ENCODE measurements around the gene CAPN9.

The CAPN9 gene

GRCh38 chr1:230752407-230752806 lies 5.2 kb downstream of the CAPN9 start:
- H3K9me3 ChIP-seq (ENCODE audit: low read length): no peaks in the 10 kb centered on the region
- H3K27me3 ChIP-seq (ENCODE audit: control insufficient read depth in 1 of 2, insufficient read depth in 2 of 2, low read length in 2 of 2): no peaks in the 10 kb centered on the region
- no peak overlapping the region for H3K27ac ChIP-seq (ENCODE audit: low read depth, low read length)
- H3K4me1 ChIP-seq (ENCODE audit: insufficient read depth, low read length): no peaks in the 10 kb centered on the region
- H3K36me3 ChIP-seq (ENCODE audit: insufficient read depth, low read length): no peaks in the 10 kb centered on the region
- no peak overlapping the region for H3K4me3 ChIP-seq (ENCODE audit: low read depth in 1 of 2, low read length in 2 of 2)
- H3K9ac ChIP-seq (ENCODE audit: low read length): no peak overlapping the region

GRCh38 chr1:230753191-230753585 lies 6.0 kb downstream of the CAPN9 start:
- Histone ChIP-seq H3K9ac (ENCODE audit: low read length) (no peak overlapping the region), H3K4me3 (ENCODE audit: low read depth in 1 of 2, low read length in 2 of 2) (no peak overlapping the region), H3K9me3 (ENCODE audit: low read length) (no peaks in the 10 kb centered on the region), H3K27me3 (ENCODE audit: control insufficient read depth in 1 of 2, insufficient read depth in 2 of 2, low read length in 2 of 2) (no peaks in the 10 kb centered on the region), H3K36me3 (ENCODE audit: insufficient read depth, low read length) (no peaks in the 10 kb centered on the region), H3K27ac (ENCODE audit: low read depth, low read length) (no peak overlapping the region), H3K4me1 (ENCODE audit: insufficient read depth, low read length) (no peaks in the 10 kb centered on the region)

- H3K4me1 ChIP-seq (ENCODE audit: insufficient read depth, low read length): no peaks in the 10 kb centered on the region
- H3K4me3 ChIP-seq (ENCODE audit: low read depth in 1 of 2, low read length in 2 of 2): peak overlapping the region in 1 of 2 donors; percentile 4
- H3K9ac ChIP-seq (ENCODE audit: low read length): no peak overlapping the region
These were observed 6.5 kb downstream of the CAPN9 start for GRCh38 chr1:230753586-230754251.

GRCh38 chr1:230754796-230755195 lies 7.6 kb downstream of the CAPN9 start:
- no peak overlapping the region for H3K9ac ChIP-seq (ENCODE audit: low read length)
- H3K27me3 ChIP-seq (ENCODE audit: control insufficient read depth in 1 of 2, insufficient read depth in 2 of 2, low read length in 2 of 2): no peaks in the 10 kb centered on the region
- no peak overlapping the region for H3K27ac ChIP-seq (ENCODE audit: low read depth, low read length)
- no peak overlapping the region for H3K4me3 ChIP-seq (ENCODE audit: low read depth in 1 of 2, low read length in 2 of 2)
- H3K4me1 ChIP-seq (ENCODE audit: insufficient read depth, low read length): no peaks in the 10 kb centered on the region
- H3K36me3 ChIP-seq (ENCODE audit: insufficient read depth, low read length): no peaks in the 10 kb centered on the region
- no peaks in the 10 kb centered on the region for H3K9me3 ChIP-seq (ENCODE audit: low read length)

More at GRCh38 chr1:230753586-230754251, 6.5 kb downstream of the CAPN9 start:
- Histone ChIP-seq H3K36me3 (ENCODE audit: insufficient read depth, low read length) (no peaks in the 10 kb centered on the region), H3K27me3 (ENCODE audit: control insufficient read depth in 1 of 2, insufficient read depth in 2 of 2, low read length in 2 of 2) (no peaks in the 10 kb centered on the region), H3K9me3 (ENCODE audit: low read length) (no peaks in the 10 kb centered on the region), H3K27ac (ENCODE audit: low read depth, low read length) (no peak overlapping the region)

- no peaks in the 10 kb centered on the region for H3K27me3 ChIP-seq (ENCODE audit: control insufficient read depth in 1 of 2, insufficient read depth in 2 of 2, low read length in 2 of 2)
- H3K9me3 ChIP-seq (ENCODE audit: low read length): no peaks in the 10 kb centered on the region
- no peaks in the 10 kb centered on the region for H3K36me3 ChIP-seq (ENCODE audit: insufficient read depth, low read length)
- no peak overlapping the region for H3K27ac ChIP-seq (ENCODE audit: low read depth, low read length)
- H3K4me3 ChIP-seq (ENCODE audit: low read depth in 1 of 2, low read length in 2 of 2): no peak overlapping the region
- no peaks in the 10 kb centered on the region for H3K4me1 ChIP-seq (ENCODE audit: insufficient read depth, low read length)
- H3K9ac ChIP-seq (ENCODE audit: low read length): no peak overlapping the region
These were observed 10.9 kb downstream of the CAPN9 start for GRCh38 chr1:230757856-230758708.

- H3K9ac ChIP-seq (ENCODE audit: low read length): no peak overlapping the region
- H3K9me3 ChIP-seq (ENCODE audit: low read length): no peaks in the 10 kb centered on the region
- H3K4me1 ChIP-seq (ENCODE audit: insufficient read depth, low read length): no peaks in the 10 kb centered on the region
- H3K36me3 ChIP-seq (ENCODE audit: insufficient read depth, low read length): no peaks in the 10 kb centered on the region
- no peak overlapping the region for H3K27ac ChIP-seq (ENCODE audit: low read depth, low read length)
- no peaks in the 10 kb centered on the region for H3K27me3 ChIP-seq (ENCODE audit: control insufficient read depth in 1 of 2, insufficient read depth in 2 of 2, low read length in 2 of 2)
- no peak overlapping the region for H3K4me3 ChIP-seq (ENCODE audit: low read depth in 1 of 2, low read length in 2 of 2)
These were observed 11.7 kb downstream of the CAPN9 start for GRCh38 chr1:230758709-230759368.

GRCh38 chr1:230759369-230760065 lies 12.3 kb downstream of the CAPN9 start:
- no peaks in the 10 kb centered on the region for H3K9me3 ChIP-seq (ENCODE audit: low read length)
- H3K4me3 ChIP-seq (ENCODE audit: low read depth in 1 of 2, low read length in 2 of 2): no peak overlapping the region
- no peaks in the 10 kb centered on the region for H3K36me3 ChIP-seq (ENCODE audit: insufficient read depth, low read length)
- no peaks in the 10 kb centered on the region for H3K27me3 ChIP-seq (ENCODE audit: control insufficient read depth in 1 of 2, insufficient read depth in 2 of 2, low read length in 2 of 2)
- no peak overlapping the region for H3K9ac ChIP-seq (ENCODE audit: low read length)
- no peak overlapping the region for H3K27ac ChIP-seq (ENCODE audit: low read depth, low read length)
- H3K4me1 ChIP-seq (ENCODE audit: insufficient read depth, low read length): no peaks in the 10 kb centered on the region

GRCh38 chr1:230760360-230760827 lies 13.2 kb downstream of the CAPN9 start:
- H3K27ac ChIP-seq (ENCODE audit: low read depth, low read length): no peak overlapping the region
- no peak overlapping the region for H3K9ac ChIP-seq (ENCODE audit: low read length)
- no peaks in the 10 kb centered on the region for H3K27me3 ChIP-seq (ENCODE audit: control insufficient read depth in 1 of 2, insufficient read depth in 2 of 2, low read length in 2 of 2)

GRCh38 chr1:230761443-230762167 lies 14.4 kb downstream of the CAPN9 start:
- Histone ChIP-seq H3K9me3 (ENCODE audit: low read length) (no peaks in the 10 kb centered on the region), H3K27me3 (ENCODE audit: control insufficient read depth in 1 of 2, insufficient read depth in 2 of 2, low read length in 2 of 2) (no peaks in the 10 kb centered on the region), H3K27ac (ENCODE audit: low read depth, low read length) (no peak overlapping the region), H3K4me3 (ENCODE audit: low read depth in 1 of 2, low read length in 2 of 2) (no peak overlapping the region), H3K4me1 (ENCODE audit: insufficient read depth, low read length) (no peaks in the 10 kb centered on the region), H3K36me3 (ENCODE audit: insufficient read depth, low read length) (no peaks in the 10 kb centered on the region), H3K9ac (ENCODE audit: low read length) (no peak overlapping the region)

More at GRCh38 chr1:230760360-230760827, 13.2 kb downstream of the CAPN9 start:
- Histone ChIP-seq H3K36me3 (ENCODE audit: insufficient read depth, low read length) (no peaks in the 10 kb centered on the region), H3K4me3 (ENCODE audit: low read depth in 1 of 2, low read length in 2 of 2) (no peak overlapping the region), H3K4me1 (ENCODE audit: insufficient read depth, low read length) (no peaks in the 10 kb centered on the region), H3K9me3 (ENCODE audit: low read length) (no peaks in the 10 kb centered on the region)

- no peak overlapping the region for H3K27ac ChIP-seq (ENCODE audit: low read depth, low read length)
- H3K36me3 ChIP-seq (ENCODE audit: insufficient read depth, low read length): no peaks in the 10 kb centered on the region
- no peaks in the 10 kb centered on the region for H3K4me1 ChIP-seq (ENCODE audit: insufficient read depth, low read length)
- no peak overlapping the region for H3K4me3 ChIP-seq (ENCODE audit: low read depth in 1 of 2, low read length in 2 of 2)
- H3K27me3 ChIP-seq (ENCODE audit: control insufficient read depth in 1 of 2, insufficient read depth in 2 of 2, low read length in 2 of 2): no peaks in the 10 kb centered on the region
- no peaks in the 10 kb centered on the region for H3K9me3 ChIP-seq (ENCODE audit: low read length)
- no peak overlapping the region for H3K9ac ChIP-seq (ENCODE audit: low read length)
These were observed 16.9 kb downstream of the CAPN9 start for GRCh38 chr1:230763927-230764591.
